ENCODE measurements around the gene WNK1.

WNK1 gene

DNA sequence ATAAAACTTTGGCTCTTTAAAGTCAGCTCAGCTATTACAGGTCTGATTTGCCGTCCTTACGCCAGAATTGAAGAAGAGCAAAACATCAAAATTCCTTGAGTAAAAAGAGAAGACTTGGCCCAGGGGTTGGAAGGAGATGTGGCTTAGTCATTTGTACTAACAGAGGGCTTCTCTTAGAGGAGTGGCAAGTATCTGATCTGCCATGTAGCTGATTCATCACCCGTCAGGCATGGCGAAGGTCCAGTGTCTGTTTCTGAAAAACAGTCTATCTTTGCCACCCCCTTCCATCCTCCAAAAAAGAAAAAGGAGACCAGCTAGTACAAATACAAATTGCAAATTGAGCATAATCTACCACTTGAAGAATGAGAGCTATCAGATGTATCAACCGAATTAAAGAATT is 105.2 kb downstream of the WNK1 start:
- TF ChIP-seq, protein P1, sequence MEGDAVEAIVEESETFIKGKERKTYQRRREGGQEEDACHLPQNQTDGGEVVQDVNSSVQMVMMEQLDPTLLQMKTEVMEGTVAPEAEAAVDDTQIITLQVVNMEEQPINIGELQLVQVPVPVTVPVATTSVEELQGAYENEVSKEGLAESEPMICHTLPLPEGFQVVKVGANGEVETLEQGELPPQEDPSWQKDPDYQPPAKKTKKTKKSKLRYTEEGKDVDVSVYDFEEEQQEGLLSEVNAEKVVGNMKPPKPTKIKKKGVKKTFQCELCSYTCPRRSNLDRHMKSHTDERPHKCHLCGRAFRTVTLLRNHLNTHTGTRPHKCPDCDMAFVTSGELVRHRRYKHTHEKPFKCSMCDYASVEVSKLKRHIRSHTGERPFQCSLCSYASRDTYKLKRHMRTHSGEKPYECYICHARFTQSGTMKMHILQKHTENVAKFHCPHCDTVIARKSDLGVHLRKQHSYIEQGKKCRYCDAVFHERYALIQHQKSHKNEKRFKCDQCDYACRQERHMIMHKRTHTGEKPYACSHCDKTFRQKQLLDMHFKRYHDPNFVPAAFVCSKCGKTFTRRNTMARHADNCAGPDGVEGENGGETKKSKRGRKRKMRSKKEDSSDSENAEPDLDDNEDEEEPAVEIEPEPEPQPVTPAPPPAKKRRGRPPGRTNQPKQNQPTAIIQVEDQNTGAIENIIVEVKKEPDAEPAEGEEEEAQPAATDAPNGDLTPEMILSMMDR (IDR thresholded peaks at IDR 0.05; ENCODE audit: control insufficient read depth, insufficient read depth, low read depth, low read length, missing control alignments) = no peak
- peak; percentile 66 for DNase-seq (ENCODE audit: low read depth)
- no peak overlapping the region for H3K4me3 ChIP-seq (ENCODE audit: control insufficient read depth, low read depth, low read length)

DNA sequence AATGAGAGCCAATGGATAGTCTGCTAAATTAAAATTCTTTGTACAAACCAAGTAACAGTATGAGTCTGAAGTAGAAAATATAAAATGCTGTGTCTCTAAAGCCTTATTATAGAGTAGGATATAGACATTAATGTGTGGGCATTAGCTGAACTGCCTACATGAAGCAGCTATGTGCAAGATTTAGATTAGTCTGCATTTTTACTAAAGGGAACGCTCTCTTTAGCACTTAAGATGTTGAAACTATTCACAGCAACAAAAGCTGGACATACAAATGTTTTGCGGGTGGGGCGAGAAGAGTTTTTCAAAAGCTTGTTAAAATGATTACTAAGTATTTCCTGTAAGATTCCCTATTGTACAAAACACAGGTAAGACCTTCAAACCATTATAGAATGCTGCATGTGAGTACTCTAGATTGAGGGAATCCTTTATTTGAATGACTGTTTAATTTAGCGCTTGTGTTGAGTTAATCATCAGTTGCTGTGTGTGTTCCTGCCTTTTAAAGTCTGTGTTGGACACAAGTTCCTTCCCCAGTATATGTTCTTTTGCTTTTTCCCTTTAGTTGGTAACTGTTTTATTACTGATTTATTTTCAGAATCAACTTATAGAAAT is 110.0 kb downstream of the WNK1 start:
- TF ChIP-seq, protein P1 (IDR thresholded peaks at IDR 0.05; ENCODE audit: control insufficient read depth, insufficient read depth, low read depth, low read length, missing control alignments) = no peak

DNA sequence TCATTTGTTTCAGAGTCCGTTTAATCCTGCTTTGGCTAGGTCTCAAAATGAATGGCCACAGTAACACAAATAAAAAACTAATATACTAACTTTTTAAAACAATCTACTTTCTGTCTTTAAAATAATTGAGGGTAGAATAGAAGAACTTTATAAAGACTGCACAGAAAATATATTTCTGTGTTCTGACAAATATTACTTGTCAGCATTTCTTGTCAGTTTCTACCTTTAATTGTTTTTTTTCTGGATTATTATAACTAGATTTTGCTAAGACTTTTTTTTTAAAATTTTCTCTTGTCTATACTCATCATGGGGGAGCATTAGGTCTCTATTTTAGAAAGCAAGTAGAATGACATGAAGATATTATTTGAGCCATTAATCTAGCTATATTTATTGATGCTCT is 110.9 kb downstream of the WNK1 start:
- no peak overlapping the region for H3K4me3 ChIP-seq (ENCODE audit: control insufficient read depth, low read depth, low read length)
- DNase-seq (ENCODE audit: low read depth) = no peak
- TF ChIP-seq, protein P1 (IDR thresholded peaks at IDR 0.05; ENCODE audit: control insufficient read depth, insufficient read depth, low read depth, low read length, missing control alignments) = no peak

More for the DNA sequence above, 110.0 kb downstream of the WNK1 start:
- no peak overlapping the region for H3K4me3 ChIP-seq (ENCODE audit: control insufficient read depth, low read depth, low read length)
- DNase-seq (ENCODE audit: low read depth) = no peak

GRCh38 chr12:865614-866013 is 113.2 kb downstream of the WNK1 start:
- no peak overlapping the region for H3K4me3 ChIP-seq (ENCODE audit: control insufficient read depth, low read depth, low read length)
- TF ChIP-seq, protein P1 (IDR thresholded peaks at IDR 0.05; ENCODE audit: control insufficient read depth, insufficient read depth, low read depth, low read length, missing control alignments) = no peak
- no peak for DNase-seq (ENCODE audit: low read depth)

- H3K4me3 ChIP-seq (ENCODE audit: control insufficient read depth, low read depth, low read length) = no peak overlapping the region
- TF ChIP-seq, protein P1 (IDR thresholded peaks at IDR 0.05; ENCODE audit: control insufficient read depth, insufficient read depth, low read depth, low read length, missing control alignments) = no peak
- DNase-seq (ENCODE audit: low read depth) = no peak
Measured at GRCh38 chr12:867905-868304, 115.5 kb downstream of the WNK1 start.

GRCh38 chr12:868722-869121 is 116.3 kb downstream of the WNK1 start:
- no peak for DNase-seq (ENCODE audit: low read depth)
- TF ChIP-seq, protein P1 (IDR thresholded peaks at IDR 0.05; ENCODE audit: control insufficient read depth, insufficient read depth, low read depth, low read length, missing control alignments) = no peak
- no peak overlapping the region for H3K4me3 ChIP-seq (ENCODE audit: control insufficient read depth, low read depth, low read length)
